Stimulated activated CD8-positive, alpha-beta memory T cell treated with anti-CD3 and anti-CD28 coated beads, Interleukin-15, amount 100 ng/mL, for 48 hours (primary cell): ENCODE measurements around the gene RTL10.
"Not testable (repeated sequence)": the region's sequence is repeated elsewhere in the genome, so short reads cannot be mapped to it uniquely, and the experiment has no call there.

Experiments
- DNase-seq, 2 donors: peaks; one replicate each; pipeline ENCODE4 v3.0.0-alpha.2; 2020; ENCODE audit warnings: low read depth in 2 of 2

RTL10 gene

DNA sequence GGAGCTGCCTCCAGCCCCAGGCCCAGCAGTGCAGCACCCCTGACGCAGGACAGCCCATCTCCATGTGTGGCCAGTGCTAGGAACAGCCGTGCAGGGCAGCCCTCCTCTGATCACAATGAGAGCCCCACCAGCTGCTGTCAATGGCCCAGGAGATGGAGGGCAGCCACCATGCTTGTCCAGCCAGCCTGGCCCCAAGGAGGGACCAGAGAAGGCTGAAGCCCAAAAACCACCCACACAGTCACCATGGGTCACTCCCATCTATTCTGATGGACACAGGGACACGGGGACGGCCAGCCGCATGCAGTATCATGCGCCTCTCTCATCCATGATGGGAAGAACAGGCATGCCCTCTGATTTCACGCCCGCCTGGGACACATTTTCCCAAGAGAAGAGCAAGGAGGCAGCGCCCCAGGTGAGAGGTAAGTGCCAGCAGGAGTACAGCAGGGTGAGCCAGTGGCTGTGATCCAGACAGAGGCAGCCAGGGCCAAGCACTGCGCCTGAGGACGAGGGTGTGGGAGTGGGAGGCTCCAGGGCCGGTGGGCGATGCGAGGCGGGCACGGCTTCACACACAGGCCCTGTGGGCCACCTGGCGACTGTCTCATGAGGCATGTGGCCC lies 33.6 kb upstream of the RTL10 start:
- no peak for DNase-seq

DNA sequence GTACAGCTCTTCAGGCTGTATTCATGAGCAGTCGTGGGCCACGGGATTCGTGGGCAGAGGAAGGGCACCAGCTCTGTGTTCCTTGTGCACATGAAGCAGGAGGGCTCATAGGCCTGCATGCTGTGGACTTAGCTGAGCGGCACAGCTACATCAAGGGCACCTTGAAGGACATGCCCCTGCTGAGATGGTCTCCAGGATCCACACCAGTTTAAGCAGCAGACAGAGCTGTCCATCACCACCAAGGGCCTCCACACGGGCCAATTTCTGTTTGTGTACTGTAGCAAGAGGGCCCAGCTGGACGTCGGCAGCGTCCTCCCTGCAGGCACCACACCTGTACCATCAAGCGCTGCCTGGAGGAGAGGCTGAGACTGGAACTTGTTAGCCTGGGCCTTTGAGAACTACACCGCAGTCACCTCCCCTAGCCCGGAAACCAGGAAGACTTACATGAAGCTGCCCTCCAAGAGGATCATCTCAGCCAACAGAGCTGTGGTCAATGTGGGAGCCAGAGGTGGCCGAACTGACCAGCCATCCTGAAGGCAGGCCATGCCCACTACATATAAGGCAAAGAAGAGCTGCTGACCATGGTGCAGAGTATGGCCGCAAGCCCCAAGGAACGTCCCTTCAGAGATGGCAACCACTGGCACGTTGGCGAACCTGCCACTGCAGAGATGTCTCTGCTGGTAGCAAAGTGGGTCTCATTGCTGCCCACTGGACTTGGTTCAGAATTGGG lies 32.7 kb upstream of the RTL10 start:
- no peak for DNase-seq

DNA sequence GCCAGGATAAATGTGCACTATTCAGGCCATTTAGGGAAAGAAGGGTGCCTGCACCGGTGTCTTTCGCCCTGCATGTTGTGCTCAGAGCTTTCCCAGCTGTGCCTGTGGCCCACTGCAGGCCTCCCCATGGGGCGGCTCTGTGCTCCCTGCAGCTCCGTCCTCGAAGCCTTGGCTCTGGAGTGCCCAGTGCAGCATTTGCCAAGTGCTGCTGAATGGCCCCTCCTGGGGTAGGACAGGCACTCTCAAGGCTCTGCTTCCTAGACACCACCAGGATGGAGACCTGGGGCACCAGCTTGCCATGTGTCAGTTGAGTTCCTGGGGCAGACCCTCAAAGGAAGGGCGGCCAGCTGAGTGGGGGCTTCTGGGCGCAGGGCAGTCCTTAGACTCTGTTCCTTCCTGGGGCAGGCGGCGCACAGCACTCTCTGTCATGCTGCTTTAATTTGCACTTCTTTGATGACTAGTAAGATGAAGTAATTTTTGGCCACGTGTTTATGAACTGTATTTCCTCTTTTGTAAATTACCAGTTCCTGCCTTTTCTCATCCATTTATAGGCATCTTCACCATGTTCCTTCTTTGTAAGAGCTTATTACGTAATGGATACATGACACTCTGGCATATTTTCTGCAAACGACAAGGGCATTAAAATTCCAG lies 32.1 kb upstream of the RTL10 start:
- DNase-seq, result no peak

DNA sequence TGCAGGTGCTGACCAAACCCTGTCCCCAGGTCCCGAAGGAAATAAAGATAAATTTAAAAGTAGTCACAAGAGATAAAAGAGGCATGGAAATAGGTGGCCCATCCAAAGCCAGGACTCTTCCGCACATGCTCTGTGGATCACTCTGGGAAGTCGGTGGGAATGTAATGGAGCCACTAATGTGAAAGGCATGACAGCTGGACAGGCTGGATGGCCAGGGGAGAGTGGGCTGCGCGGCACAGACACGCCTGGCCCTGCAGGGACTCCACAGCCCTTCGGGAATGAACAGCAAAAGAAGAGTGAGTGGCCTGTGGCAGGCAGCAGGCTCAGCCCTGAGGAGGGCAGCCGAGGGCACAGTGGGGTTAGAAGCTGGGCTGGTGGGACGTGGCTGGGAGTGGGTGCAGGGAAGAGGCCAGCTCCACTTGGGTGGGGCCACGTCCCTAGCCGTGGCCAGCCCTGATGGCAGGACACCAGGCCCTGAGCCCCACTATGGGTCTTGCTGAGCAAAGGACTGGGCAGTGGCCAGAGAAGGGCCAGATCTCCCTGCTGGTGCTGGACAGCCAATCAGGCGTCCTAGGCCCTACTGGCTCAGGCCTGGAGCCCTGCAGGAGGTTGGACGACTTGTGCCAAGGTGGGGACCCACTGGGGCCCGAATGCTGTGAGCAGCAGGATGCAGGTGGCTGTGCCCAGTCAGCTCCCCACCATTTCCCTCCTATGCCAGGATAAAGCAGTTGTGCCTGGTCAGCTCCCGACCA lies 31.3 kb upstream of the RTL10 start:
- no peak for DNase-seq

DNA sequence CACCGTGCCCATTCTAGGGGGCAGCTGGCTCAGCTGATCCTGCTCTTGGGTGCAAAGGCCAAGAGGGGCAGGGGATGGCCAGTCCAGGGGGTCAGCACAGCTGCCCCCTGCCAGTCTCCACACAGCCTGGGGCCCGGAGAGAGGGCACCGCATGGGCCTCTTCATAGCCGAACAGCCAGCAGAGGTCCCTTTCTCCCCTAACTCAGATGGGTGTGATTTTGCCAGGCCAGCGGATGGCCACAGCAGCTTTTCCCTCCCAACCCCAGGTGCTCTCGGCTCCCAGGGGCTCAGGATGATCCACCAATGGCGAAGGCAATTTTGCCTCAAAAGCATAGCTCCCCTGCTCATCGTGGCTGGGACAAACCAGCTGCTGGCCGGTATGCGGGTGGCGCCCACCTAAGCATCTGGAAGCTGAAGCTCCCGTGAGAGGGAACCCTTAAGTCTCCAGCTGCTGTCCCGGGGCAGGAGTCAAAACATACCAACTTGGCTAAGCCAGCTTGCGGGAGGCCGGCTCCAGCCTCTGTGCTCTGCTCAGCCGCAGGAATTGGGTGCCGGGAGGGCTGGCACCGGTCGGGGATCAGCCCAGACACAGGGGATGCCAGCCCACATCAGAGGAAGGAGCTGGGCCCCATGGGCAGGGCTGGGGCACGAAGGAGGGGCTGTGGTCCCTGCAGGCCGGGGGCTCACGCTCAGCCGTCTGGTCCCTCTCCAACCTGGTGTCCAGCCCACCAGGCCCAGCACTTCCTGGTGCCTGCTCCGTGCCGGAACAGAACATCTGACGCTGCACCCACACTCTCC lies 30.5 kb upstream of the RTL10 start:
- no peak for DNase-seq

DNA sequence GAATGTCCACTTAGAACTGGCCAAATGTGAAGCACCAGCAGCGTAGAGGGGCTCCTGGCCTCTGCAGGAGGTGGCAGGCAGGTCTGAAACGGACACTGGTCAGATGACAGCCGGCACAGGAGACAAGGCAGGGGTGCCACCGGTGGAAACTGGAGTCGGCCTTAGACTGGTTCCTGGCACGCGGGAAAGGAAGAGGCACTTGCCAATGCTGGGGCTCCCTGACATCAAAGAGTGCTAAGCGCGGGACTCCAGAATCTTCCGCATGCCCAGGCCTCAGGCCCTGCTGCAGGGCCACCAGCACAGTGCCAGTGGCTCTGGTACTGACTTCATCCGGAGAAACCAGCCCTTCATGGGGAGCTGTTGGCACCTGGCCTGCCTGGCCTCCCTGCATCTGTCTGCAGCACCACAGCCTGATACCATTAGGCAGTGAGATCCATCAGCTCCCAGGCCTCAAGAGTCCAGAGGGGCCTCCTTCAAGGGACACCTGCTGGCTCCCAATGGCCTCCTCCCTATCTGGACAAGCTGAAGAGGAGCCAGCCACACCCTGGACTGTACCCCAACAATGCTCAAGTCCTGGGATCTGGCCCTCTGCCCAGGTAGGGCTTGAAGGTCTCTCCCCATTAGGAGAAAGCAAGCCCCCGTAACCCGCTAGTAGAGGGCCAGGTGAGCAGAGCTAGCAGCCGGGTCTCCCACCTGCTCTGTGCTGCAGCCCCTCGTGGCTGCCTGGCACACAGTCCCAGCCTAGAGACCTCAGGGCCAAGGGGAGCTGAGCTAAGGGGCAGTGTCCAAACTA lies 29.7 kb upstream of the RTL10 start:
- DNase-seq, result no peak

DNA sequence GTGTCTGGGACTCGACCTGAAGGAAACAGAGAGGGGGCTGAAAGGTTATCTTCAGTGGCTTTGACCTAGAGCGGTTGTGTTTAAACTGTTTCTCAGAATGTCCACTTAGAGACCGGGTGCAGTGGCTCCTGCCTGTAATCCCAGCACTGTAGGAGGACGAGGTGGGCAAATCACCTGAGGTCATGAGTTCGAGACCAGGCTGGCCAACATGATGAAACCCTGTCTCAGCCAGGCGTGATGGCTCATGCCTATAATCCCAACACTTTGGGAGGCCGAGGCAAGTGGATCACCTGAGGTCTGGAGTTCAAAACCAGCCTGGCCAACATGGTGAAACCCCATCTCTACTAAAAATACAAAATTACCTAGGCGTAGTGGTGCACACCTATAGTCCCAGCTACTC lies 28.8 kb upstream of the RTL10 start:
- not testable (repeated sequence) for DNase-seq

DNA sequence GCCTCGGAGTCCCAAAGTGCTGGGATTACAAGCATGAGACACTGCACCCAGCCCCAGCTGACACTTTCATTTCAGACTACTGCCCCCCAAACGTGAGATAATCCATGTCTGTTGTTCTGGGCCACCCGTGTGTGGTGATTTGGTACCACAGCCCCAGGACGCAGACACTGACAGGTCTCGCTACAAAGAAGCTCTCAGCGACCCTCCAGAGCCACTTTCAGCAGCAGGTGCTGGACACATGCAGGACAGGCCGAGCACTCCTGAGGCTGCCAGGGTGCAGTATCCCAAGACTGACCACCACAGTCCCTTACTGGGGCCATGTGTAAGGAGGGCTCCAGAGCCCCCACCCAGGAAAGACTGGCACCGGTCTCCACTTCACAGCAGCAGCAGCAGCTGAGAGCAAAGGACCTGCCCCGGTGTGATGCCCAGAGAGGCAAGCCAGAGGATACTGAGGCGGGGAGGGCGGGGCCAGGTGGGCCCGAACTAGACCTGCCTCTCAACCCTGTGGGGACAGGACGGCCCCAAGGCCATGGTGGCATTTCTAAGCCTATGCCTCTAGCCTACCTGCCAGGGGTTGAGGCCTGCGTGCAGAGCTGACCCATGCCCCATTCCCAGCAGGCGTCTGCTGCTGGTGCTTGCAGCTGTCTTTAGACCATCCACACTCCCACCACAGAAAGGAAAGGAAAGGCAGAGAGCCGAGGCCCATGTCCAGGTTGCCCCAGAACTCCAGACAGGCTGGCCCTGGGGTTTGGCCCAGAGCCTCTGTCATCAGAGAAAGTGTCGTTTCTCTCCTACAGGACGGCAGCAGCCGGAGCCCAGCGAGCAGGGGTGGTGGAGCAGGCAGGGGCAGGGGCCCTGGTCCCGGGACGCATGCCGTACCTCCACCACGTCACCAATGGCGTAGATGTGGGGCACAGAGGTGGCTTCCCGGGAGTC lies 28.0 kb upstream of the RTL10 start:
- DNase-seq, result no peak

DNA sequence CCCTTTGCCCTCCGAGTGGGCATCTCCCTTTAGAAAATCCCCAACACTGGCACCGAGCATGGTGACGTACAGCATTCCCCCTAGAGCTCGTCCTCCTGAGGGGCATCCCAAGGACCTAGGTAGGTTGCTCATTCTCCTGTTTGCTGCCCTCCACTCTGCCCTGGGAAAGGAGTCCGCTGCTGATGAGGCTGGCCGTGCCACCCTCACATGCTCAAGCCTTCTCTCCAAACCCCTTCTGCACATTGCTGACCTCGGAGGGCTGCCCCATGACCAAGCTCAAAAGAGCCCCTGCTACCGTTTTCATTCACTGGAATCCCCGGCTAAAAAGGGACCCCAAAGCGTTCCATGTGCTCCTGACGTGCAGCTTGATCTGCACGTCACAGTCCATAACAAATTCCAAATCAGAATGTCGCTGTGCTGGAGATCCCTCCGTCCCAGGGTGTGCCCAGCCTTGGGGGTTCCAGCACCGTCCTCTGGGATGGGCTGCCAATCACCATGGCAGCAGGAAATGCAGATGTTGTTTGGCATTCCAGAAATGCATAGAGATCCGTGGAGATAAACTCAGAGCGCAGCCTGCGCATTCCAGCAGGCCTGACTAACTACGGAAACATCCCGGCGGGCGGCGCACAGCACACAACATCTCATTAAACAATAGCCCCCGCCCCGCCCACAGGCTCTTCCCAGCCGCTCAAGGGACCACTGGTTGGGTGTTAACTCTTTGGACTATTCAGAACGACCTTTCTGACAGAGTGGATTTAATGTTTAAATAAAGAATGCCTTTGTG lies 26.3 kb upstream of the RTL10 start:
- no peak for DNase-seq

DNA sequence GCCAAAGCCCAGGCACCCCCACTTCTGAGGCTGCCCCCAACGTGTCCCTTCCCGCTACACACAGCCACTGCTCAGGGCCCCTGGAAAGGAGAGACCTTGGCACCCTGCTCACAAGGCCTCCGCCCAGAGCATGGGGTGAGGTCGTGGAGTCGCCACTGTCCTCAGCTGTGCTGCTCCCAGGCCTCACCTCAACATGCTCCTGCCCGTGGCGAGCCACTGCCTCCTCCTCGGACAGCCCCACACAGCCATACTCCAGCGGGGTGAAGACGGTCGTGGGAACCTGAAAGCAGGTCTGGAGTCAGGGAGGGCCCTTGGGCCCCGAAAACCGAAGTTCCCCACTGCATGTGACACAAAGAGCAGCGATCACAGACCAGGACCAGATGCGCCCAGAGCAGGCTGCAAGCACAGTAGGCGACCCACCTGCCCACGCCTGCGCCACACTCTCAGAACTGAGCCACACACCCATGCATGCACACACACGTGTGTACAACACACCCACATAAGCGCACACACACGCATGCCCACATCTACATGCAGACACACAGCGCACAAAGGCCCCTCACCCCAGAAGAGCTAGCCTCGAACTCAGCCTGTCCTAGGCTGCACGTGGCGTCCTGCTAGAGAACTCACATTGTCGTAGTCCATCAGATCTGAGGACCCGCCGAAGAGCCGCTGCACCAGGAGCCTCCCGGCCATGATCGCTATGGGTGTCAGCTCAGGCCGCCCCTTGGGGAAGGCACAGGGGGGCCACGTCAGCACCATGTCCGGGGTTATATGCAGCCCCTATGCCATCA lies 25.5 kb upstream of the RTL10 start:
- DNase-seq, result no peak

DNA sequence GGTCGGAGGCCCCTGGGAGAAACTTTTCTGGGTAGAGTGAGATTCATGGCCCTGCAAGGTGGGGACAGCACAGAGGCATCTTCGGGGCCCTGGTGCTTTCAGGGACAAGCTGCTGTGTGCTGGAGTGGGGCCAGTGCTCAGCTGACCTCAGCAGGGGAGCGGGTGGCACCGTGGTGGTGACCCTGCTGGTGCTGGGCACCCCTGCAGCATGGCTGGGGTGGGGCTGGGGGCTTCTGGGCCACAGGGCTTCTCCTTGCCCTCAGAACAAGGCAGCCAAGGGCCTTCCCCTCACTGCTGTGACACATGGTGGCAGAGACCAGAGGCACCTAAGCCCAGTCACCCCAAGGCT lies 24.9 kb upstream of the RTL10 start:
- no peak for DNase-seq

DNA sequence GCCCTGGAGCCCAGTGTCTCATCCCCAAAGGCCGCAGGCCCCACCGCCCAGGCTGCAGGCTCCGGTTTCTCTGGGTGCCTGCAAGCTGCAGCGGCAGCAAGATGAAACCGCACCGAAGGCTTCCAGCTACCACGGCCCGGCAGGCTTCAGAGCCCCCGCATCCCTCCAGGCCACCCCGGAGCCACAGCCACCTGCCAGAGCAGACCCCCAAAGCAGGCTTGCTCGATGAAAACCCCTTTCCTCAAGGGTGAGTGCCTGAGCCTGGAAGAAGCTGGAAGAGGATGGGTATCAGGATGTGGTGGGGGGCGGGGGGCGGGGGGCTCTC lies 24.5 kb upstream of the RTL10 start:
- DNase-seq, result no peak

DNA sequence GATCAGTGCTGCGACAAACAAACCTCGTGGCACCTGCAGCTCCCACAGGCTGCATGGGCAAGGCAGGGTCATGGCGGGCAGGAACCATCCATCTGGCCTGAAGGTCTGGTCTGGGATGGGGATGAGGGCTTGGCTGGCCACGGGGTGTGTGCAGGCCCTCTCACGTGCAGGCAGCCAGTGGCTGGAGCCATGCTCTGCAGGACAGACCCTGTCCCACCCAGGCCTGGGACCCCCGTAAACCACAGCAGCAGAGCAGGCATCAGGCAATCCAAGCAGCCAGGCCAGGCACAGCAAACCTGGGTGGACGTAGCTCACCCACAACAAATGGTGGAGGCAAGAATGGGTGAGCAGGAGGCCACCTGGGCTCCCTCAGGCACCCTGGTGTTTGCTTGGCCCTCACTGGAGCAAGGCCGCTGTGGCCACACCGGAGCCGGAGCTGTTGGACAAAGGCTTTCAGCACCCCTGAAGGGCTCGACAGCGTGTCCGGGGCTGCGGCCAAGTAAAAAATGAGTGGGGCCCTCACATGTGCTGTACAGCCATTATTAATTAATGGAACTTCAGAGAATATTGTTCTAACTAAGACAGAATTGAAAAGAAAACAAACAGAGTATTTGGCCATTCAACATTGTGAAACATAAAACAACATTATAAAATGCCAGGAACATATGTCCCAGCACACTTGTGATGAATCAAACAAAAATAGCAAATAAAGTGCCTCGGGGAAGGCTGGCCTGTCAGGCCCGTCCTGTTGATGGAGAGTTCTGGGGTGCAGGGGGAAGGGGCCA lies 24.0 kb upstream of the RTL10 start:
- no peak for DNase-seq

DNA sequence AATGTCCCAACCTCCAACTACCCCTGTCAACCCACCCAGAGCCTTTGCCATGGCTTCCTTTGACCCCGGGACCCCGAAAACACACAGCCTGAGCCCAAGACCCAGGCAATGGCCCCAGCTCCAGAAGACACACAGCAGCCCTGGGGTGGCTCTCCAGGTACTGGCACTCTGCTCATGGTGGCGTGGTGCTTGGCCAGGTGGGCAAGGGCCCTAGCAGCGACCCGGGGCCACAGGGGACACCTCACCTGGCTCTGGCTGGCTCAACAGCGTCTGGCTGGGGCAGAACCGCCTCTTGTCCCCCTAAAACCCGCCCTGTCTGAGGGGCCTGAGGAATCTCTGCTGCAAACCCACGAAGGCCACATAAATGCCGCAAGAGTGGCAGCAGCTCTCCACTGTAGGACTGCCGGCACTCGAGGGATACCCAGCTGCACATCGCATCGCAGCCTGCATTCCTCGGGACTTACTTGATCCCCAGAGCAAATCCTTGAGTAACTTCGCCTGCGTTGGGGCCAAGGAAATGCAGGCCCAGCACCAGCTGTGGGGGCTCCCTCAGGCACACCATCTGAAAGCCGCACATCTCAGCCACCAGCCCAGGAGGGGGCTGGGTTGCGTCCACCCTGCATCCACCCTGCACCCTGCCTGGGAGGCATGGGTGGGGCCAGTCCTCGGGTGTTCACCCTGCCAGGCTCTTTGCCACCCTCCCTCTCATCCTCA lies 23.1 kb upstream of the RTL10 start:
- no peak for DNase-seq

DNA sequence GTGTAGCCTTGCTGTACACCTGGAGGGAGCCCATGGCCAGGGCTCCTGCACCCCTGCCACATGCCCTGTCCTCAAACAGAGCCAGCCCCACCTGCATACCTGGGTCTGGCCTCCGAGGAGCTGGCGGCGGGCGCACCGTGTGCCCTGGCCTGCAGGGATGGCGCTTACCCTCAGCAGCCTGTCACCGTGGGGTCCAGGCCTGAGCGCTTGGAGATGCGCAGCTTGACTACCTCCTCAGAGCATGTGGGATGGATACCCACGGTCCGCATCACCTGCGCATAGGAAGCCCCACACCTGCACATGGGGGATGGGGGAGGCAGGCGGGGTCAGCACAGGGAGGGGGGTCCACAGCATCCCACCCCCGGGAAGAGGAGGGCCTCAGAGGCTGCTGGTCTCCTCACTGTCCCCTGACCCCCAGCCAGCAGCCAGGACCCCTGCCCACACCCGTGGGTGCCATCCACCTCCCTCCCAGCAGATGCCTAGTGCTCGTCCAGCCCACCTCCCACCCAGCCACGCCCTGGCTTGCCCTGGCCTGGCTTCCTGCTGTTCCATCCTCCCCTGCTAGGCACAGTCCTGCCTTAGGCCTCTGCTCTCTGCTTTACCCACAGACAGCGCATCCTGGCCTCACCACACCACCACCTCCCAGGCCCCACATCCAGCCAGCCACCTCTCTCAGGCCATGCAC lies 22.4 kb upstream of the RTL10 start:
- no peak for DNase-seq

DNA sequence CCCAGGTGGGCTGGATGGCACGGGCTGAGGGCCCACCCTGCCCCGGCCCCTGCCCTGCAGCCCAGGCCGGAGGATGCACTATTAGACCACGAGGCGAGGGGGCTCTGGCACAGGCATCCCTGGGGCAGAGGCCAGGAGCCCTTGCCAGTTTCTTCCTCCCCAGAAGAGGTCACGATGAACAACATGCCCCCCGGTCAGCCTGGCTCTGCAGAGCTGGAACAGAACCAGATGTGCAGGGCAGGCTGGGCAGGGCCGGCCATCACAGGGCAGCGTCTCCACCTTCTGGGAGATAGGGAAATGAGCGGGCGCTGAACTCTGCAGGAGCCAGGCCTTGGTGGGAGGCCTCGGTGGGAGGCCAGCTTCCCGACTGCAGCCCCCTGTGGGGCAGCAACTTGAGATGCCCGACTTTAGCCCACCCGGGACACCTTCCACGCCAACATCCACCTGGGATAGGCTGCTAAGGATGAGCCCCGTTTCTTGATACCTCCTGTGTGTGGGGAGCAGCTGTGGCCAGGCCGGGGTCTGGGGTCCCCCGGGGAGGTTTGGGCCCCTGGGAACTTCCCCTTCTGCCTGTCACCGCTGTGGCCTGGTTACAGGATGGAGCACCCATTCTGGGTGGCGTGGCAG lies 21.8 kb upstream of the RTL10 start:
- DNase-seq, result no peak
